HCT116 (cell line): ENCODE data around the gene CALR3. TPM values are rescaled to one million over a fixed set of nuclear protein-coding genes. Genes with fewer than 3 reads are reported as not detected.

Experiments used
- ATAC-seq: fragments of 200-7000 bp; cut with Tn5 transposase; 2 replicates; pipeline ENCODE4 v1.9.1; 2020; ENCODE audit warnings: mild to moderate bottlenecking, moderate library complexity
- BruUV-seq: library from RNA; stranded (reverse); fragments of 400-500 nt; replicated peaks from 2 replicates; lab custom pipeline; 2021; lab: Mats Ljungman, UMichigan
- CTCF ChIA-PET: fragments of 300-600 bp; sonication (Branson Sonifier 250); formaldehyde crosslinking; loops from one replicate; lab custom pipeline; 2021; ENCODE audit warnings: antibody characterized with exemption; lab: Charles Lee
- POLR2A ChIA-PET: fragments of 300-600, 350-600 bp; sonication (Branson Sonifier 250); formaldehyde crosslinking; loops from one replicate; lab custom pipeline; 2021; ENCODE audit warnings: antibody characterized with exemption; lab: Charles Lee
- RAD21 ChIA-PET, 2 experiments: fragments of 300-600 bp; sonication (Branson Sonifier 250); formaldehyde crosslinking; loops; one replicate each; lab custom pipeline; 2023; ENCODE audit warnings: low total read pairs in 2 of 2; ENCODE audit not compliant: uncharacterized antibody in 2 of 2, unreplicated experiment in 2 of 2, low non-redundant PET in 1 of 2; lab: Charles Lee
- DNase-seq: peaks from one replicate; pipeline ENCODE4 v3.0.0-alpha.2; 2010; ENCODE audit warnings: low read depth, low spot score
- H2AFZ ChIP-seq: fragments of 200-600 bp; shearing (Covaris generic), sonication (generic); 2 replicates; pipeline ENCODE4 v1.6.1; 2017; ENCODE audit warnings: low read depth, mixed run types, mixed read lengths, antibody characterized with exemption, low read length; ENCODE audit not compliant: poor library complexity, severe bottlenecking
- H3K27ac ChIP-seq: 2 replicates; pipeline ENCODE4 v1.5.1; 2012; ENCODE audit warnings: low read depth, low read length
- H3K27me3 ChIP-seq: fragments of 200-600 bp; sonication (generic); 2 replicates; pipeline ENCODE4 v1.6.1; 2016; ENCODE audit warnings: mixed run types, low read length, mixed read lengths; ENCODE audit not compliant: insufficient read depth
- H3K36me3 ChIP-seq, 2 experiments: fragments of 200-500 bp in 1 of 2; fragments of 200-600 bp in 1 of 2; sonication (Bioruptor generic) in 1 of 2; sonication (generic) in 1 of 2; 2 replicates each; pipeline versions ENCODE4 v1.5.1 to v1.6.1; 2014 to 2016; ENCODE audit warnings: low read length in 2 of 2, inconsistent platforms in 1 of 2, mixed read lengths in 1 of 2, mixed run types in 1 of 2; ENCODE audit not compliant: insufficient read depth in 2 of 2, control insufficient read depth in 1 of 2
- H3K4me1 ChIP-seq, 2 experiments: fragments of 200-600 bp in 1 of 2; sonication (generic) in 1 of 2; 2 replicates each; pipeline versions ENCODE4 v1.5.1 to v1.6.1; 2012 to 2017; ENCODE audit warnings: low read length in 2 of 2, inconsistent platforms in 1 of 2, mild to moderate bottlenecking in 1 of 2, mixed read lengths in 1 of 2, mixed run types in 1 of 2, moderate library complexity in 1 of 2; ENCODE audit not compliant: insufficient read depth in 2 of 2, control insufficient read depth in 1 of 2
- H3K4me2 ChIP-seq: fragments of 200-600 bp; sonication (generic); 2 replicates; pipeline ENCODE4 v1.6.1; 2017; ENCODE audit warnings: mixed run types, low read length, mixed read lengths
- H3K4me3 ChIP-seq, 2 experiments: fragments of 200-600 bp in 1 of 2; sonication (generic) in 1 of 2; replicated peaks in 1 of 2; 2 replicates each; pipeline ENCODE4 v1.5.1; 2011 to 2016; ENCODE audit warnings: low read length in 2 of 2, control low read depth in 1 of 2, low read depth in 1 of 2, mild to moderate bottlenecking in 1 of 2, mixed read lengths in 1 of 2, mixed run types in 1 of 2
- H3K79me2 ChIP-seq: fragments of 200-600 bp; sonication (generic); 2 replicates; pipeline ENCODE4 v1.6.1; 2017; ENCODE audit warnings: mild to moderate bottlenecking, mixed run types, low read length, moderate library complexity, mixed read lengths; ENCODE audit not compliant: insufficient read depth
- H3K9ac ChIP-seq: fragments of 200-600 bp; sonication (generic); 2 replicates; pipeline ENCODE4 v1.6.1; 2016; ENCODE audit warnings: low read length, mixed read lengths
- H3K9me2 ChIP-seq: fragments of 200-600 bp; sonication (generic), shearing (Covaris generic); 2 replicates; pipeline ENCODE4 v1.6.1; 2017; ENCODE audit warnings: mixed run types, mild to moderate bottlenecking, moderate library complexity; ENCODE audit not compliant: insufficient read depth
- H3K9me3 ChIP-seq, 2 experiments: fragments of 200-500 bp in 1 of 2; fragments of 200-600 bp in 1 of 2; sonication (Bioruptor generic) in 1 of 2; sonication (generic) in 1 of 2; 2 replicates each; pipeline ENCODE4 v1.6.1; 2014 to 2017; ENCODE audit warnings: low read length in 2 of 2, mixed read lengths in 2 of 2, inconsistent platforms in 1 of 2, low read depth in 1 of 2, mild to moderate bottlenecking in 1 of 2, mixed run types in 1 of 2, moderate library complexity in 1 of 2; ENCODE audit not compliant: control insufficient read depth in 1 of 2, insufficient read depth in 1 of 2
- H4K20me1 ChIP-seq: fragments of 200-600 bp; sonication (generic), shearing (Covaris generic); 2 replicates; pipeline ENCODE4 v1.6.1; 2017; ENCODE audit warnings: mixed run types, mild to moderate bottlenecking, moderate library complexity; ENCODE audit not compliant: insufficient read depth
- ATF3 ChIP-seq: IDR thresholded peaks from 2 replicates; pipeline ENCODE4 v1.6.1; 2012
- EGR1 ChIP-seq: IDR thresholded peaks from 2 replicates; pipeline ENCODE4 v1.6.1; 2012; ENCODE audit warnings: low read depth
- EZH2phosphoT487 ChIP-seq: fragments of 200-600 bp; IDR thresholded peaks from 2 replicates; pipeline ENCODE4 v1.6.1; 2018; ENCODE audit warnings: antibody characterized with exemption, borderline replicate concordance
- FOSL1 ChIP-seq: IDR thresholded peaks from 2 replicates; pipeline ENCODE4 v1.6.1; 2012; ENCODE audit warnings: low read depth
- MAX ChIP-seq: IDR thresholded peaks from 2 replicates; pipeline ENCODE4 v1.6.1; 2012
- POLR2A ChIP-seq: IDR thresholded peaks from 2 replicates; pipeline ENCODE4 v1.7.0; 2011; ENCODE audit warnings: borderline replicate concordance; ENCODE audit not compliant: insufficient read depth, insufficient read length; ENCODE audit errors: extremely low read depth
- REST ChIP-seq: IDR thresholded peaks from 2 replicates; pipeline ENCODE4 v1.6.1; 2012; ENCODE audit warnings: low read depth
- SP1 ChIP-seq: IDR thresholded peaks from 2 replicates; pipeline ENCODE4 v1.6.1; 2012; ENCODE audit warnings: low read depth
- SRF ChIP-seq: IDR thresholded peaks from 2 replicates; pipeline ENCODE4 v1.6.1; 2012; ENCODE audit warnings: low read depth
- TCF7L2 ChIP-seq: IDR thresholded peaks from 2 replicates; pipeline ENCODE4 v1.7.0; 2011; ENCODE audit warnings: borderline replicate concordance, inconsistent platforms; ENCODE audit not compliant: insufficient read depth, insufficient read length; ENCODE audit errors: extremely low read depth
- YY1 ChIP-seq: IDR thresholded peaks from 2 replicates; pipeline ENCODE4 v1.6.1; 2011; ENCODE audit warnings: low read length, low read depth, moderate library complexity, mild to moderate bottlenecking; ENCODE audit not compliant: insufficient replicate concordance; ENCODE audit errors: extremely low read depth
- ZFX ChIP-seq: fragments of 450-650 bp; IDR thresholded peaks from 2 replicates; pipeline ENCODE4 v1.6.1; 2017
- intact Hi-C: fragments of 100-400 bp; cut with micrococcal nuclease; formaldehyde crosslinking; loops from 2 replicates; pipeline ENCODE4 v1.10.0; 2022
- total RNA-seq: library from RNA; stranded (reverse); gene quantifications from one replicate; pipeline ENCODE4 v1.2.1, GENCODE V29; 2021; ENCODE audit not compliant: unreplicated experiment

Gene CALR3
- total RNA-seq, 1 experiment from 2014 or later = not detected

- no peaks in the 10 kb centered on the region for H3K9me2 ChIP-seq
- H4K20me1 ChIP-seq = no peaks in the 10 kb centered on the region
- TF ChIP-seq FOSL1 (no peak), ATF3 (no peak), TCF7L2 (no peak), EGR1 (no peak), REST (no peak), ZFX (no peak), SP1 (no peak), SRF (no peak), YY1 (no peak), POLR2A (no peak), MAX (no peak), EZH2phosphoT487 (no peak)
- no peak overlapping the region for H3K9ac ChIP-seq
- H3K4me3 ChIP-seq = no peak overlapping the region
- peaks cover 24 to 39% of the 10 kb centered on the region in 2 experiments; a peak in 3 of 4 replicates for H3K36me3 ChIP-seq
- no peak overlapping the region for H3K27ac ChIP-seq
- intact Hi-C loops = no loop called here
- no peak overlapping the region for H2AFZ ChIP-seq
- ChIA-PET CTCF (no interaction called here), RAD21 (no interaction called here), POLR2A (no interaction called here)
- no peaks in the 10 kb centered on the region for H3K9me3 ChIP-seq
- no peak overlapping the region for H3K4me2 ChIP-seq
- DNase-seq (no peak), ATAC-seq (no peak)
- no peaks in the 10 kb centered on the region for H3K27me3 ChIP-seq
- no peaks in the 10 kb centered on the region for H3K4me1 ChIP-seq
- no TSS peak for BruUV-seq
- no peaks in the 10 kb centered on the region for H3K79me2 ChIP-seq
Measured at GRCh38 chr19:16516381-16516780, 20.4 kb upstream of the CALR3 start.
